ENCODE results near the gene KRTAP5-10. TPM values are rescaled to one million over a fixed set of nuclear protein-coding genes. Genes with fewer than 3 reads are reported as not detected.
A peak's percentile ranks its signal among the peaks of the same experiment; 100 is the strongest.
"Not testable (repeated sequence)": the region's sequence is repeated elsewhere in the genome, so short reads cannot be mapped to it uniquely, and the experiment has no call there.

The KRTAP5-10 gene
- total and polyA plus RNA-seq, 5 donors, result not detected

GRCh38 chr11:71575723-71576424 lies 10.5 kb downstream of the KRTAP5-10 start:
- DNase-seq (no peak), ATAC-seq (no peak)
- 80% methylated on average over 4 of the region's 4 CpGs for whole genome bisulfite sequencing
- H3K27me3 ChIP-seq (ENCODE audit: control insufficient read depth, insufficient read depth), result no peaks in the 10 kb centered on the region
- H3K9me3 ChIP-seq (ENCODE audit: control insufficient read depth, low read length), result no peaks in the 10 kb centered on the region
- no peak overlapping the region for H3K4me3 ChIP-seq (ENCODE audit: low read length)
- intact Hi-C loops (cut with DNase I), result no loop called here
- no peak overlapping the region for H3K27ac ChIP-seq (ENCODE audit: low read length)
- H3K4me1 ChIP-seq (ENCODE audit: control insufficient read depth, insufficient read depth, low read length), result peaks cover 2% of the 10 kb centered on the region

DNA sequence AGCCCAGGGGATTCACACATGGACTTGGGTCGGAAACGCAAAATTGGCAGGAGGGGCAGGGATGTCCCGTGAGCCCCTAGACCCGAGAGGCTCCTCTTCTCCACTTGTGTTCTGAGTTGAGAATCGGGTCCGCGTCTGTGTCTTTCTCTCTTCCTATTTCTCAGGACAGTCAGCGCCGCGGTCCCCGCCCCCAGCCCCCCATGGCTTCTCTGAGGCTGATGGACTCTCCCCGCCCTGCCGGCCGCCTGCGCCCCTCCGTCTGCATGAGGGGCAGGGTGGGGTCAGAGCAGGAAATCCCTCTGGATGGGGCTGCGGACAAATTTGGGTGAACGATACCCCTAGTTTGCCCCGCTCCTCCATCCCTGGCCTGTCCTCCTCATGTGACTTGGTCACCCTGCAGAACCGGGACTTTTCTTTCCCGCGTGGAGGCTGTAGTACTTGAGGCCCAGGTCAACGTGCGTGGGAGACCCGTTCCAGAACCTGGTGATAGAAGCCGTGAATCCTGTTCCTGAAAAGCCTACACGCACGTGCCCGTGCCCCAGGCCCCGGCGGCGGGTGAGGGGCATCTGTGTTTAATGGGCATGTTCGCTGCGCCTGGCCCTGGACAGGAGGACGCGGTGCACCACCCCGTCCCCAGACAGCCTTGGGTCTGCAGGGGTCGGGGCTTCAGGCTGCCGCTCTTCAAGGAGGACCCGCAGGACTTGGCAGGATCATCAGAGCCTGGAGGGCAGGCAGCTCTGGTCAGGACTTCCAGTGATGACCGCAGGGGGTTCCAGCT lies 11.5 kb downstream of the KRTAP5-10 start:
- WGBS, result 90% methylated on average over 38 of the region's 41 CpGs
- H3K27me3 ChIP-seq (ENCODE audit: control insufficient read depth, insufficient read depth); H3K27ac ChIP-seq (ENCODE audit: low read length); DNase-seq; intact Hi-C loops (cut with DNase I); H3K4me1 ChIP-seq (ENCODE audit: control insufficient read depth, insufficient read depth, low read length); H3K4me3 ChIP-seq (ENCODE audit: low read length); H3K9me3 ChIP-seq (ENCODE audit: control insufficient read depth, low read length); ATAC-seq: not testable (repeated sequence)

GRCh38 chr11:71577469-71578004 lies 12.2 kb downstream of the KRTAP5-10 start:
- DNase-seq (no peak), ATAC-seq (no peak)
- Histone ChIP-seq H3K4me1 (ENCODE audit: control insufficient read depth, insufficient read depth, low read length) (peaks cover 2% of the 10 kb centered on the region), H3K27ac (ENCODE audit: low read length) (no peak overlapping the region), H3K27me3 (ENCODE audit: control insufficient read depth, insufficient read depth) (no peaks in the 10 kb centered on the region), H3K4me3 (ENCODE audit: low read length) (no peak overlapping the region), H3K9me3 (ENCODE audit: control insufficient read depth, low read length) (no peaks in the 10 kb centered on the region)
- intact Hi-C loops (cut with DNase I), result no loop called here
- WGBS, result 91% methylated on average over 7 of the region's 7 CpGs

GRCh38 chr11:71579513-71579912 lies 14.2 kb downstream of the KRTAP5-10 start:
- intact Hi-C loops (cut with DNase I); H3K27ac ChIP-seq (ENCODE audit: low read length); ATAC-seq; H3K4me1 ChIP-seq (ENCODE audit: control insufficient read depth, insufficient read depth, low read length); H3K4me3 ChIP-seq (ENCODE audit: low read length); DNase-seq; H3K27me3 ChIP-seq (ENCODE audit: control insufficient read depth, insufficient read depth); H3K9me3 ChIP-seq (ENCODE audit: control insufficient read depth, low read length): not testable (repeated sequence)
- WGBS, result 62% methylated on average over 7 of the region's 7 CpGs

GRCh38 chr11:71580057-71581003 lies 15.0 kb downstream of the KRTAP5-10 start:
- H3K9me3 ChIP-seq (ENCODE audit: control insufficient read depth, low read length), result no peaks in the 10 kb centered on the region
- intact Hi-C loops (cut with DNase I), result no loop called here
- peak in 2 of 3 donors; percentile 54 to 56 for DNase-seq
- 5% methylated on average over 8 of the region's 8 CpGs for WGBS
- no peak overlapping the region for H3K4me3 ChIP-seq (ENCODE audit: low read length)
- no peak overlapping the region for H3K27ac ChIP-seq (ENCODE audit: low read length)
- H3K27me3 ChIP-seq (ENCODE audit: control insufficient read depth, insufficient read depth), result no peaks in the 10 kb centered on the region
- ATAC-seq, result peak; percentile 86 to 87
- H3K4me1 ChIP-seq (ENCODE audit: control insufficient read depth, insufficient read depth, low read length), result peaks cover 2% of the 10 kb centered on the region

GRCh38 chr11:71581826-71582225 lies 16.5 kb downstream of the KRTAP5-10 start:
- Histone ChIP-seq H3K4me3 (ENCODE audit: low read length) (no peak overlapping the region), H3K4me1 (ENCODE audit: control insufficient read depth, insufficient read depth, low read length) (peaks cover 2% of the 10 kb centered on the region), H3K9me3 (ENCODE audit: control insufficient read depth, low read length) (no peaks in the 10 kb centered on the region), H3K27me3 (ENCODE audit: control insufficient read depth, insufficient read depth) (no peaks in the 10 kb centered on the region), H3K27ac (ENCODE audit: low read length) (no peak overlapping the region)
- DNase-seq (no peak), ATAC-seq (no peak)
- intact Hi-C loops (cut with DNase I), result no loop called here
- 70% methylated on average over 4 of the region's 4 CpGs for WGBS

GRCh38 chr11:71582309-71582895 lies 17.0 kb downstream of the KRTAP5-10 start, which contains the start of gene KRTAP5-11:
KRTAP5-11 (minus strand) TSS chr11:71582875; CDS start chr11:71582837, 38 bp downstream.
- 66% methylated on average over 3 of the region's 3 CpGs for WGBS
- intact Hi-C loops (cut with DNase I), result no loop called here
- no peak for ATAC-seq
- no peak within 1 kb of the TSS for H3K4me3 ChIP-seq (ENCODE audit: low read length)
- H3K4me1 ChIP-seq (ENCODE audit: control insufficient read depth, insufficient read depth, low read length), result peaks cover 2% of the 10 kb centered on the region
- H3K27me3 ChIP-seq (ENCODE audit: control insufficient read depth, insufficient read depth), result no peaks in the 10 kb centered on the region
- DNase-seq, result no peak
- H3K9me3 ChIP-seq (ENCODE audit: control insufficient read depth, low read length), result no peaks in the 10 kb centered on the region
- H3K27ac ChIP-seq (ENCODE audit: low read length), result no peak within 1 kb of the TSS

- 79% methylated on average over 2 of the region's 2 CpGs for WGBS
- DNase-seq; H3K4me3 ChIP-seq (ENCODE audit: low read length); H3K27ac ChIP-seq (ENCODE audit: low read length); intact Hi-C loops (cut with DNase I); H3K4me1 ChIP-seq (ENCODE audit: control insufficient read depth, insufficient read depth, low read length); H3K27me3 ChIP-seq (ENCODE audit: control insufficient read depth, insufficient read depth); H3K9me3 ChIP-seq (ENCODE audit: control insufficient read depth, low read length); ATAC-seq: not testable (repeated sequence)
Observed at GRCh38 chr11:71582969-71583368, 17.6 kb downstream of the KRTAP5-10 start.

GRCh38 chr11:71585673-71586072 lies 20.3 kb downstream of the KRTAP5-10 start:
- H3K27me3 ChIP-seq (ENCODE audit: control insufficient read depth, insufficient read depth); ATAC-seq; H3K27ac ChIP-seq (ENCODE audit: low read length); H3K4me1 ChIP-seq (ENCODE audit: control insufficient read depth, insufficient read depth, low read length); DNase-seq; H3K4me3 ChIP-seq (ENCODE audit: low read length); H3K9me3 ChIP-seq (ENCODE audit: control insufficient read depth, low read length); intact Hi-C loops (cut with DNase I): not testable (repeated sequence)
- 88% methylated on average over 5 of the region's 5 CpGs for WGBS

DNA sequence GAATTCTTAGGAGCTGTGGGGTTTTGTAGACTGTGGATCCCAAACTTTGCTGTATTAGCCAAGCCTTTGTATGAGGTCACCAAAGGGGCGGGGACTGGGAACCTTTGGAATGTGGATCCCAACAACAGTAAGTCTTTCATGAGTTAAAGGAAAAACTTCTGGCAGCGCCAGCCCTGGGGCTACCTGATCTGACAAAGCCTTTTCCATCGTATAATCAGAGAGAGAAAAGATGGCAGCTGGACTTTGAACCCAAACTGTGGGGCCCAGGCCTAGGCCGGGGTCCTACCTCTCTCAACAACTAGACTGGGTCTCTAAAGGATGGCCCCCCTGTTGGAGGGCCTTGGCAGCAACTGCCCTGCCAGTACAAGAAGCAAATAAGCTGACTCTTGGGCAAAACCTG lies 23.0 kb downstream of the KRTAP5-10 start:
- H3K27me3 ChIP-seq (ENCODE audit: control insufficient read depth, insufficient read depth); DNase-seq; H3K27ac ChIP-seq (ENCODE audit: low read length); H3K9me3 ChIP-seq (ENCODE audit: control insufficient read depth, low read length); ATAC-seq; intact Hi-C loops (cut with DNase I); H3K4me1 ChIP-seq (ENCODE audit: control insufficient read depth, insufficient read depth, low read length); H3K4me3 ChIP-seq (ENCODE audit: low read length): not testable (repeated sequence)
- WGBS, result 58% methylated on average over 4 of the region's 4 CpGs

All from right cardiac atrium (tissue), 5 donors.